HEK293 (cell line): ENCODE measurements around the gene SMIM5.

Experiments used
- CTCF ChIA-PET: fragments of 350-600 bp; formaldehyde crosslinking; extraction: SDS; loops from one replicate; lab custom pipeline; 2021; ENCODE audit warnings: antibody characterized with exemption; lab: Yijun Ruan, JAX
- POLR2A ChIA-PET: fragments of 300-600 bp; formaldehyde crosslinking; extraction: SDS; loops from one replicate; lab custom pipeline; 2020; ENCODE audit warnings: antibody characterized with exemption, inconsistent platforms; lab: Yijun Ruan, JAX
- H3K27ac ChIP-seq: fragments of 200-500 bp; sonication (Bioruptor generic); 2 replicates; pipeline ENCODE4 v1.5.1; 2014; ENCODE audit warnings: low read depth, low read length, control low read depth, inconsistent platforms; ENCODE audit errors: extremely low read depth
- H3K36me3 ChIP-seq, 2 experiments: fragments of 200-500 bp in 1 of 2; sonication (Bioruptor generic) in 1 of 2; 1 replicate in 1 of 2; 2 replicates in 1 of 2; pipeline ENCODE4 v1.5.1; 2014 to 2017; ENCODE audit warnings: inconsistent platforms in 2 of 2, low read length in 2 of 2; ENCODE audit not compliant: control insufficient read depth in 2 of 2, insufficient read depth in 1 of 2
- H3K4me1 ChIP-seq: fragments of 200-500 bp; sonication (Bioruptor generic); 2 replicates; pipeline ENCODE4 v1.5.1; 2014; ENCODE audit warnings: mild to moderate bottlenecking, low read length, inconsistent platforms; ENCODE audit not compliant: control insufficient read depth, insufficient read depth
- H3K4me3 ChIP-seq: 2 replicates; pipeline ENCODE4 v1.5.1; 2011; ENCODE audit warnings: low read depth, mild to moderate bottlenecking, control low read depth, low read length, moderate library complexity
- H3K9me3 ChIP-seq: fragments of 200-500 bp; sonication (Bioruptor generic); 2 replicates; pipeline ENCODE4 v1.5.1; 2014; ENCODE audit warnings: low read depth, low read length, inconsistent platforms; ENCODE audit not compliant: control insufficient read depth, insufficient read depth
- EGR2 ChIP-seq: fragments of 450-650 bp; formaldehyde crosslinking; IDR thresholded peaks from 2 replicates; pipeline ENCODE4 v1.5.1; 2016; ENCODE audit warnings: low read depth, missing biosample characterization, missing genetic modification characterization
- GLIS1 ChIP-seq: fragments of 450-650 bp; formaldehyde crosslinking; IDR thresholded peaks from 2 replicates; pipeline ENCODE4 v1.5.1; 2016; ENCODE audit warnings: missing biosample characterization, missing genetic modification characterization
- PRDM1 ChIP-seq: fragments of 450-650 bp; formaldehyde crosslinking; IDR thresholded peaks from 2 replicates; pipeline ENCODE4; 2016; ENCODE audit warnings: missing biosample characterization, missing genetic modification characterization
- REPIN1 ChIP-seq: fragments of 450-650 bp; formaldehyde crosslinking; IDR thresholded peaks from 2 replicates; pipeline ENCODE4 v1.5.1; 2017; ENCODE audit warnings: missing biosample characterization, missing genetic modification characterization, low read depth
- SP2 ChIP-seq: fragments of 450-650 bp; formaldehyde crosslinking; IDR thresholded peaks from 2 replicates; pipeline ENCODE4 v1.5.1; 2016; ENCODE audit warnings: missing biosample characterization, missing genetic modification characterization
- ZBTB10 ChIP-seq: fragments of 450-650 bp; formaldehyde crosslinking; IDR thresholded peaks from 2 replicates; pipeline ENCODE4 v1.5.1; 2016; ENCODE audit warnings: missing biosample characterization, missing genetic modification characterization
- ZBTB21 ChIP-seq: fragments of 450-650 bp; formaldehyde crosslinking; IDR thresholded peaks from 2 replicates; pipeline ENCODE4 v1.5.1; 2017; ENCODE audit warnings: missing biosample characterization, missing genetic modification characterization
- ZNF140 ChIP-seq: fragments of 450-650 bp; formaldehyde crosslinking; IDR thresholded peaks from 2 replicates; pipeline ENCODE4 v1.5.1; 2016; ENCODE audit warnings: missing biosample characterization, missing genetic modification characterization
- ZNF280C ChIP-seq: fragments of 450-650 bp; formaldehyde crosslinking; IDR thresholded peaks from 2 replicates; pipeline ENCODE4 v1.5.1; 2016; ENCODE audit warnings: missing biosample characterization, missing genetic modification characterization
- ZNF335 ChIP-seq: fragments of 450-650 bp; formaldehyde crosslinking; conservative IDR thresholded peaks from 2 replicates; pipeline ENCODE4 v1.5.1; 2016; ENCODE audit warnings: missing biosample characterization, missing genetic modification characterization
- ZNF692 ChIP-seq: fragments of 450-650 bp; formaldehyde crosslinking; IDR thresholded peaks from 2 replicates; pipeline ENCODE4 v1.5.1; 2016; ENCODE audit warnings: missing biosample characterization, missing genetic modification characterization
- ZSCAN16 ChIP-seq: fragments of 450-650 bp; formaldehyde crosslinking; IDR thresholded peaks from 2 replicates; pipeline ENCODE4 v1.5.1; 2016; ENCODE audit warnings: missing biosample characterization, missing genetic modification characterization

SMIM5 gene

DNA sequence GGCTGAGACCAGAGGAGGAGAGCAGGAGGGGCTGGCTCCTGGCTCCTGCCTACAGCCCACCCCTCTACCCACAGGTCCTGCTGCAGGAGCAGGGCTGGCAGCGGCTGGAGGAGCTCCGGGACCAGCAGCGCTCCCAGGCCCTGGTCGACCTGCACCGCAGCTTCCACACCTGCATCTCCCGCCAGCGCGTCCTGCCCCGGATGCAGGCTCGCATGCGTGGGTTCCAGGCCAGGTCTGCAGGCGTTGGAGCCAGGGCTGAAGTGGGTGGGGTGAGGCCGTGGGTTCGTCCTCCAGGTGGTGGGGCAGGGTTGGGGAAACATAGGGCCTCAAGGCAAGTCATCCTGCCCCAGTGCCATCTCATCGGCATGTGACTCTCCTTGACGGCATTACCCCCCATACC is 27.4 kb upstream of the SMIM5 start (continued):
- TF ChIP-seq ZBTB21 = no peak
- no peak for TF ChIP-seq ZNF335 (tag by site-specific recombination)
- peak; percentile 58; the same call in 1 of the 2 replicates for TF ChIP-seq EGR2 (tag by site-specific recombination)
- no peak for TF ChIP-seq ZSCAN16 (tag by site-specific recombination)
- TF ChIP-seq, all 188 proteins: peak for 3

DNA sequence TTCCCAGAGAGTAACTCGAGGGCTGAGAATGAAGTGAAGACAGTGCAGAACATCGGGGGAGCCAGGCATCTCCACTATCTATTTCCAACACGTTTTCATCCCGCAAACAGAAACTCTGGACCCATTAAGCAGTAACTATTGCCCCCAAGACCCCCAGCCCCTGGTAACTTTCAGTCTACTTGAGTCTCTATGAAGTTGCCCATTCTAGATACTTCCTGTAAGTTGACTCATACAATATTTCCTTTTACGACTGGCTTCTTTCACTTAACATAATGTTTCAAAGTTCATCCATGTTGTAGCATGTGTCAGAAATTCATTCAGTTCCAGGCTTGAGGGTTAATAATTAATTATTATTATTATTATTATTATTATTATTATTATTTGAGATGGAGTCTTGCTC is 26.1 kb upstream of the SMIM5 start:
- ChIA-PET POLR2A (no interaction called here), CTCF (interaction anchor here (1.0 to 1.5 kb wide), 2 partner anchors 26 to 141 kb away, joined by 4 to 5 read pairs; no protein-coding TSS in a partner anchor)
- H3K36me3 ChIP-seq = no peaks in the 10 kb centered on the region
- no peak overlapping the region for H3K4me3 ChIP-seq
- TF ChIP-seq ZBTB10 = no peak
- no peak for TF ChIP-seq REPIN1 (tag by site-specific recombination)
- TF ChIP-seq PRDM1 (tag by site-specific recombination) = no peak
- no peak for TF ChIP-seq ZNF692
- no peak for TF ChIP-seq ZNF280C
- TF ChIP-seq ZNF140 (tag by site-specific recombination) = no peak
- no peaks in the 10 kb centered on the region for H3K9me3 ChIP-seq
- H3K27ac ChIP-seq = no peak overlapping the region
- H3K4me1 ChIP-seq = no peaks in the 10 kb centered on the region

DNA sequence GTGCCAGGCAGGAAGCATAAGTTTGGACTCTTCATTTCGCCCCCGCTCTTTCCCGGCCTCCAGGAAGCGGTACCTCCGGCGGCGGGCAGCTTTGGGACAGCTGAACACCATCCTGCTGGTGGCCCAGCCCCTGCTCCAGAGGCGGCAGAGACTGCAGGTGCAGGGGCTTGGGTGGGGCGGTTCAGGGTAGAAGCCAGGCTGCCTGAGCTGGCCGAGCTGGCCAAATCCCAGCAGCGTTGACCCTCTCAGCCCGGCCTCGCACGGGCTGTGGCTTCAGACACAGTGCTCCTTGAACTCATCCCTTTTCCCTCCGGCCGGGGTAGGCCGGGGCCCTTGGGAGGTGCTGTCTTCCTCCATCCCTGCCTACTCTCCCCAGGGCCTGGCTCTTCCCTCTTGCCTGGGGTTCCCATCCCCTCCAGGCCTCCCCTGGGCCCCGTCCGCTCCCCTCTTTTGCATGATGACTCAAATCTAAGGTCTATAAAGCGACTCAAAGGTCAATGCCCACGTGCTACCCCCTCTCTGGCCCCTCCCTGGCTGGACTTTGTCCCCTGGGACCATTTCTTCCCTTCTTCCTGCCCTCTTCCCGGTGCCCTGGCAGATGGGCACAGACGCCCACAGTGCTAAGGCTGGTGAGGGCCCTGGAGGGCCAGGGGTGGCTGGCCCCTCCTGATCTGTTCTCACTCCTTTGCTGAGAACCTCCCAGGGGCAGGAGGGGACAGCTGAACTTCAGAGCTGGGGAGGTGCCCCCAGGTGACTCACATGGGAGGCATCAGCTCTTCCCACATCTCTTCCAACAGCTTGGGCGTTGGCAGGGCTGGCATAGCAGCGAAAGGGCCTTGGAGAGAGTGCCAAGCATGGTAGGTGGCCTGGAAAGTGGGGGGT is 22.9 kb upstream of the SMIM5 start:
- POLR2A ChIA-PET = no interaction called here
- H3K9me3 ChIP-seq = no peaks in the 10 kb centered on the region
- no peaks in the 10 kb centered on the region for H3K36me3 ChIP-seq
- no peaks in the 10 kb centered on the region for H3K4me1 ChIP-seq
- TF ChIP-seq GLIS1 (tag by site-specific recombination) = peak; percentile 23; the same call in 1 of the 2 replicates
- TF ChIP-seq SP2 (tag by site-specific recombination) = no peak
- no peak overlapping the region for H3K4me3 ChIP-seq
- CTCF ChIA-PET = interaction anchor here (0.5 to 10.3 kb wide), 7 partner anchors 10 to 184 kb away, joined by 3 to 102 read pairs (median 7); partner anchors contain the start of gene SMIM5
- H3K27ac ChIP-seq = no peak overlapping the region
